Duodenal mucosa (tissue), 2 donors: ENCODE results near the gene NFIA.
A peak's percentile ranks its signal among the peaks of the same experiment; 100 is the strongest.

ENCODE experiments used
- H3K27ac ChIP-seq: one replicate; pipeline ENCODE4 v1.7.0; 2013; ENCODE audit warnings: low read depth, low read length
- H3K27me3 ChIP-seq, 2 donors: one replicate each; pipeline ENCODE4 v1.7.0; 2013; ENCODE audit warnings: low read length in 2 of 2, control low read depth in 1 of 2; ENCODE audit not compliant: insufficient read depth in 2 of 2, control insufficient read depth in 1 of 2
- H3K36me3 ChIP-seq, 2 donors: one replicate each; pipeline ENCODE4 v1.7.0; 2013; ENCODE audit warnings: low read length in 2 of 2, control low read depth in 1 of 2; ENCODE audit not compliant: insufficient read depth in 2 of 2, control insufficient read depth in 1 of 2
- H3K4me1 ChIP-seq, 2 donors: one replicate each; pipeline ENCODE4 v1.7.0; 2013; ENCODE audit warnings: low read length in 2 of 2, control low read depth in 1 of 2; ENCODE audit not compliant: insufficient read depth in 2 of 2, control insufficient read depth in 1 of 2
- H3K4me3 ChIP-seq, 2 donors: one replicate each; pipeline ENCODE4 v1.7.0; 2013; ENCODE audit warnings: low read length in 2 of 2, low read depth in 1 of 2
- H3K9ac ChIP-seq, 2 donors: one replicate each; pipeline ENCODE4 v1.7.0; 2013; ENCODE audit warnings: low read length in 2 of 2, low read depth in 1 of 2
- H3K9me3 ChIP-seq, 2 donors: one replicate each; pipeline ENCODE4 v1.7.0; 2013; ENCODE audit warnings: low read length in 2 of 2, control low read depth in 1 of 2; ENCODE audit not compliant: control insufficient read depth in 1 of 2

NFIA gene

GRCh38 chr1:61051719-61052394 is 30.5 kb upstream of the NFIA start:
- Histone ChIP-seq H3K4me1 (peaks cover 26 to 31% of the 10 kb centered on the region in 2 donors), H3K36me3 (no peaks in the 10 kb centered on the region), H3K27me3 (peaks cover 0 to 3% of the 10 kb centered on the region in 2 donors), H3K9ac (no peak overlapping the region), H3K9me3 (no peaks in the 10 kb centered on the region), H3K4me3 (no peak overlapping the region), H3K27ac (no peak overlapping the region)

GRCh38 chr1:61052395-61053225 is 29.8 kb upstream of the NFIA start:
- H3K36me3 ChIP-seq = no peaks in the 10 kb centered on the region
- peaks cover 26 to 31% of the 10 kb centered on the region in 2 donors for H3K4me1 ChIP-seq
- H3K27ac ChIP-seq = no peak overlapping the region
- peak overlapping the region; percentile 63 to 65 for H3K4me3 ChIP-seq
- peaks cover 0 to 3% of the 10 kb centered on the region in 2 donors for H3K27me3 ChIP-seq
- H3K9me3 ChIP-seq = no peaks in the 10 kb centered on the region
- no peak overlapping the region for H3K9ac ChIP-seq

- Histone ChIP-seq H3K27ac (no peak overlapping the region), H3K9ac (peak overlapping the region; percentile 35 to 44), H3K4me3 (peak overlapping the region; percentile 63 to 65), H3K36me3 (no peaks in the 10 kb centered on the region), H3K27me3 (peaks cover 0 to 3% of the 10 kb centered on the region in 2 donors), H3K9me3 (no peaks in the 10 kb centered on the region), H3K4me1 (peaks cover 26 to 31% of the 10 kb centered on the region in 2 donors)
Measured at GRCh38 chr1:61053226-61053711, 29.1 kb upstream of the NFIA start.

- Histone ChIP-seq H3K4me1 (peaks cover 26 to 31% of the 10 kb centered on the region in 2 donors), H3K4me3 (peak overlapping the region; percentile 63 to 65), H3K27me3 (peaks cover 0 to 3% of the 10 kb centered on the region in 2 donors), H3K9me3 (no peaks in the 10 kb centered on the region), H3K9ac (peak overlapping the region; percentile 35 to 44), H3K27ac (no peak overlapping the region), H3K36me3 (no peaks in the 10 kb centered on the region)
Measured at GRCh38 chr1:61053712-61054600, 28.4 kb upstream of the NFIA start.

- Histone ChIP-seq H3K4me3 (peak overlapping the region; percentile 63 to 65), H3K9me3 (no peaks in the 10 kb centered on the region), H3K9ac (no peak overlapping the region), H3K36me3 (no peaks in the 10 kb centered on the region), H3K27me3 (peaks cover 0 to 3% of the 10 kb centered on the region in 2 donors), H3K27ac (no peak overlapping the region), H3K4me1 (peaks cover 24 to 29% of the 10 kb centered on the region in 2 donors)
Measured at GRCh38 chr1:61054601-61054993, 27.8 kb upstream of the NFIA start.

GRCh38 chr1:61055110-61055614 is 27.2 kb upstream of the NFIA start:
- Histone ChIP-seq H3K9ac (no peak overlapping the region), H3K4me3 (no peak overlapping the region), H3K27ac (no peak overlapping the region), H3K4me1 (peaks cover 22 to 27% of the 10 kb centered on the region in 2 donors), H3K27me3 (peaks cover 0 to 3% of the 10 kb centered on the region in 2 donors), H3K36me3 (no peaks in the 10 kb centered on the region), H3K9me3 (no peaks in the 10 kb centered on the region)

GRCh38 chr1:61056196-61056572 is 26.2 kb upstream of the NFIA start:
- peak overlapping the region; percentile 87 to 92 for H3K4me3 ChIP-seq
- H3K27me3 ChIP-seq = peaks cover 0 to under 1% of the 10 kb centered on the region in 2 donors
- no peaks in the 10 kb centered on the region for H3K36me3 ChIP-seq
- H3K9ac ChIP-seq = peak overlapping the region in 1 of 2 donors; percentile 79
- no peak overlapping the region for H3K27ac ChIP-seq
- H3K9me3 ChIP-seq = no peaks in the 10 kb centered on the region
- peaks cover 22 to 27% of the 10 kb centered on the region in 2 donors for H3K4me1 ChIP-seq

- Histone ChIP-seq H3K9ac (peak overlapping the region; percentile 58 to 79), H3K4me3 (peak overlapping the region; percentile 87 to 92), H3K9me3 (no peaks in the 10 kb centered on the region), H3K27me3 (no peaks in the 10 kb centered on the region), H3K36me3 (no peaks in the 10 kb centered on the region), H3K27ac (no peak overlapping the region), H3K4me1 (peaks cover 22 to 27% of the 10 kb centered on the region in 2 donors)
Measured at GRCh38 chr1:61056573-61057439, 25.6 kb upstream of the NFIA start.
